ENCODE data around the gene FAAH2. TPM values are rescaled to one million over a fixed set of nuclear protein-coding genes. Genes with fewer than 3 reads are reported as not detected.

FAAH2 gene
- total RNA-seq, 1 experiment from 2014 or later: 6.4 TPM

DNA sequence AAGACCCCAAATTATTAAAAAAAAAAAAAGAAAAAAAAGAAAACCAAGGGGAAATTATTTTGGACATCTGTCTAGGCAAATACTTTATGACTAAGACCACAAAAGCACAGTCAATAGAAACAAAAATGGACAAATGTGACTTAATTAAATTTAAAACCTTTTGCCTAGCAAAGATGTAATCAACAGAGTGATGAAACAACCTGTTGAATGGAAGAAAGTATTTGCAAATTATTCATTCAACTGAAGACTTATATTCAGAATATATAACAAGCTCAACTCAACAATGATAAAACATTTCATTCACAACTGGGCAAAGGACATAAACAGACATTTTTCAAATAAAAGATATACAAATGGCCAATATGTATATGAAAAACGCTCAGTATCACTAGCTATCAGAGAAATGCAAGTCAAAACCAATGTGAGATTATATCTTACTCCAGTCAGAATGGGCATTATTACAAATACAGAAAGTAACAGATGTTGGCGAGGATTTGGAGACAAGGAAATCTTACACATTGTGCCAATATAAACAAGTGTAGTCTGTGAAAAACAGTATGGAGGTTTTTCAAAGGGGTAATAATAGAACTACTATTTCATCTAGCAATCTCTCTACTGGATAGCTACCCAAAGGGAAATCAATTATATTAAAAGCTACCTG lies 67.1 kb downstream of the FAAH2 start:
- H2AFZ ChIP-seq (ENCODE audit: low read length): no peak overlapping the region
- no peak overlapping the region for H3K9ac ChIP-seq (ENCODE audit: extremely low read depth, insufficient read length, low read length)
- Mint-ChIP-seq H3K27ac (no peak overlapping the region), H3K4me1 (no peaks in the 10 kb centered on the region), H3K27me3 (ENCODE audit: low read depth) (no peaks in the 10 kb centered on the region), H3K9me3 (peaks cover 41 to 67% of the 10 kb centered on the region in 2 experiments), H3K36me3 (ENCODE audit: insufficient read depth in 1 of 3, low read depth in 3 of 3) (peaks cover 3 to 15% (median 4%) of the 10 kb centered on the region in 3 experiments; a peak in 5 of 7 replicates), H3K4me3 (no peak overlapping the region)
- H3K4ac ChIP-seq (ENCODE audit: low read depth, low read length): no peak overlapping the region
- no peak overlapping the region for H2AK5ac ChIP-seq (ENCODE audit: insufficient read length, low read length)
- TF ChIP-seq, protein P1, sequence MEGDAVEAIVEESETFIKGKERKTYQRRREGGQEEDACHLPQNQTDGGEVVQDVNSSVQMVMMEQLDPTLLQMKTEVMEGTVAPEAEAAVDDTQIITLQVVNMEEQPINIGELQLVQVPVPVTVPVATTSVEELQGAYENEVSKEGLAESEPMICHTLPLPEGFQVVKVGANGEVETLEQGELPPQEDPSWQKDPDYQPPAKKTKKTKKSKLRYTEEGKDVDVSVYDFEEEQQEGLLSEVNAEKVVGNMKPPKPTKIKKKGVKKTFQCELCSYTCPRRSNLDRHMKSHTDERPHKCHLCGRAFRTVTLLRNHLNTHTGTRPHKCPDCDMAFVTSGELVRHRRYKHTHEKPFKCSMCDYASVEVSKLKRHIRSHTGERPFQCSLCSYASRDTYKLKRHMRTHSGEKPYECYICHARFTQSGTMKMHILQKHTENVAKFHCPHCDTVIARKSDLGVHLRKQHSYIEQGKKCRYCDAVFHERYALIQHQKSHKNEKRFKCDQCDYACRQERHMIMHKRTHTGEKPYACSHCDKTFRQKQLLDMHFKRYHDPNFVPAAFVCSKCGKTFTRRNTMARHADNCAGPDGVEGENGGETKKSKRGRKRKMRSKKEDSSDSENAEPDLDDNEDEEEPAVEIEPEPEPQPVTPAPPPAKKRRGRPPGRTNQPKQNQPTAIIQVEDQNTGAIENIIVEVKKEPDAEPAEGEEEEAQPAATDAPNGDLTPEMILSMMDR (conservative IDR thresholded peaks at IDR 0.05): no peak
- no peak overlapping the region for H2BK20ac ChIP-seq (ENCODE audit: low read depth, low read length, poor library complexity, severe bottlenecking)
- no peak overlapping the region for H4K8ac ChIP-seq (replicated peaks; ENCODE audit: insufficient read length, low read depth, low read length)
- DNase-seq: no peak
- no peaks in the 10 kb centered on the region for H4K20me1 ChIP-seq (ENCODE audit: control insufficient read depth, insufficient read depth, insufficient read length)
- WGBS (ENCODE audit: extremely low coverage, insufficient read length, low lambda C conversion rate): no CpG with 5 or more reads among the region's 2 CpGs
- no peak overlapping the region for H3T11ph ChIP-seq (ENCODE audit: low read length)
- H3K79me2 ChIP-seq (ENCODE audit: insufficient read depth, low read length): no peaks in the 10 kb centered on the region
- no peak overlapping the region for H3K14ac ChIP-seq (ENCODE audit: insufficient read depth, low read length)
- H2BK15ac ChIP-seq (ENCODE audit: low read depth, low read length): no peak overlapping the region
- H3K4me1 ChIP-seq (ENCODE audit: insufficient read depth, low read length): no peaks in the 10 kb centered on the region
- H3K9me3 ChIP-seq (ENCODE audit: control insufficient read depth, low read depth, low read length): peaks cover under 1% of the 10 kb centered on the region
- H3K27ac ChIP-seq (ENCODE audit: insufficient read length, low read depth, low read length): no peak overlapping the region
- H2BK12ac ChIP-seq (ENCODE audit: insufficient read length, low read depth, low read length): no peak overlapping the region
- H3K56ac ChIP-seq (ENCODE audit: insufficient read length, low read depth, low read length): no peak overlapping the region
- H3K4me2 ChIP-seq (ENCODE audit: insufficient read depth, insufficient read length, low read length): no peak overlapping the region
- H2BK120ac ChIP-seq (ENCODE audit: low read depth, low read length, poor library complexity, severe bottlenecking): no peak overlapping the region
- H3K23ac ChIP-seq (ENCODE audit: insufficient read length, low read depth, low read length): no peak overlapping the region
- H4K91ac ChIP-seq (ENCODE audit: insufficient read length, low read depth, low read length): no peak overlapping the region
- no peak overlapping the region for H3K18ac ChIP-seq (ENCODE audit: insufficient read length, low read depth, low read length)
- H4K5ac ChIP-seq (ENCODE audit: insufficient read length, low read depth, low read length): no peak overlapping the region
- no peaks in the 10 kb centered on the region for H3K27me3 ChIP-seq (ENCODE audit: insufficient read depth, low read length)
- no peaks in the 10 kb centered on the region for H3K79me1 ChIP-seq (ENCODE audit: insufficient read depth, low read depth, low read length, poor library complexity, severe bottlenecking)
- no peak overlapping the region for H2BK5ac ChIP-seq (ENCODE audit: insufficient read length, low read length)
- H3K23me2 ChIP-seq (ENCODE audit: insufficient read length, low read depth, low read length, poor library complexity, severe bottlenecking): no peaks in the 10 kb centered on the region

All from H9 (cell line).